MCF 10A (cell line): Measurements from ENCODE around the gene HLA-E. TPM values are rescaled to one million over a fixed set of nuclear protein-coding genes. Genes with fewer than 3 reads are reported as not detected.

ENCODE experiments used
- BruUV-seq: library from RNA; stranded (reverse); fragments of 400-500 nt; replicated peaks from 2 replicates; lab custom pipeline; 2021; lab: Mats Ljungman, UMichigan
- CTCF ChIA-PET: fragments of 300-600 bp; sonication (Branson Sonifier 250); formaldehyde crosslinking; extraction: SDS; loops from one replicate; lab custom pipeline; 2021; ENCODE audit warnings: antibody characterized with exemption, inconsistent platforms; lab: Yijun Ruan, JAX
- POLR2A ChIA-PET: fragments of 300-600, 350-650 bp; sonication (Branson Sonifier 250); formaldehyde crosslinking; extraction: SDS; loops from one replicate; lab custom pipeline; 2020; ENCODE audit warnings: antibody characterized with exemption, inconsistent platforms; lab: Yijun Ruan, JAX
- DNase-seq: peaks from one replicate; pipeline ENCODE4 v3.0.0-alpha.2; 2018; ENCODE audit not compliant: unreplicated experiment
- H3K27ac Mint-ChIP-seq: one replicate; pipeline ENCODE4 v1.8.0; 2022; ENCODE audit warnings: mild to moderate bottlenecking, low read depth, mixed read lengths; ENCODE audit not compliant: unreplicated experiment
- H3K27me3 Mint-ChIP-seq: one replicate; pipeline ENCODE4 v1.8.0; 2022; ENCODE audit warnings: mixed read lengths; ENCODE audit not compliant: insufficient read depth, unreplicated experiment
- H3K36me3 Mint-ChIP-seq: one replicate; pipeline ENCODE4 v1.8.0; 2022; ENCODE audit warnings: mild to moderate bottlenecking, moderate library complexity, mixed read lengths; ENCODE audit not compliant: insufficient read depth, unreplicated experiment
- H3K4me1 Mint-ChIP-seq: one replicate; pipeline ENCODE4 v1.8.0; 2022; ENCODE audit warnings: mixed read lengths; ENCODE audit not compliant: insufficient read depth, unreplicated experiment
- H3K4me3 Mint-ChIP-seq: one replicate; pipeline ENCODE4 v1.8.0; 2022; ENCODE audit warnings: mild to moderate bottlenecking, moderate library complexity, mixed read lengths; ENCODE audit not compliant: unreplicated experiment
- H3K9me3 Mint-ChIP-seq: one replicate; pipeline ENCODE4 v1.8.0; 2022; ENCODE audit warnings: mixed read lengths; ENCODE audit not compliant: unreplicated experiment
- CTCF ChIP-seq: fragments of 200-600 bp; IDR thresholded peaks from one replicate; pipeline ENCODE4 v1.8.0; 2022; ENCODE audit warnings: antibody characterized with exemption, mild to moderate bottlenecking; ENCODE audit not compliant: unreplicated experiment
- intact Hi-C: fragments of 100-400 bp; cut with micrococcal nuclease; formaldehyde crosslinking; loops from 2 replicates; pipeline ENCODE4 v1.14.1; 2022
- total RNA-seq: library from RNA; stranded (reverse); gene quantifications from 2 replicates; pipeline ENCODE4 v1.2.3, GENCODE V29; 2022

Gene HLA-E
- total RNA-seq, 1 experiment from 2014 or later, result 83.6 TPM

- ChIA-PET POLR2A (interaction anchor here (0.7 to 1.6 kb wide), 6 partner anchors 11 to 44 kb away, joined by 3 to 6 read pairs (median 4); no protein-coding TSS in a partner anchor), CTCF (interaction anchor here (0.6 to 5.0 kb wide), 7 partner anchors 8 to 424 kb away, joined by 3 to 115 read pairs (median 5); no protein-coding TSS in a partner anchor)
- H3K4me3 Mint-ChIP-seq, result no peak overlapping the region
- H3K36me3 Mint-ChIP-seq, result no peaks in the 10 kb centered on the region
- TF ChIP-seq CTCF, result no peak
- DNase-seq, result no peak
- no peaks in the 10 kb centered on the region for H3K4me1 Mint-ChIP-seq
- H3K27me3 Mint-ChIP-seq, result no peaks in the 10 kb centered on the region
- BruUV-seq, result no TSS peak
- intact Hi-C loops, result no loop called here
- peaks cover 3% of the 10 kb centered on the region for H3K9me3 Mint-ChIP-seq
- no peak overlapping the region for H3K27ac Mint-ChIP-seq
Measured at GRCh38 chr6:30530014-30530413, 40.7 kb downstream of the HLA-E start.

GRCh38 chr6:30533460-30534294 lies 44.4 kb downstream of the HLA-E start:
- ChIA-PET CTCF (interaction anchor here (0.7 to 5.0 kb wide), 8 partner anchors 9 to 342 kb away, joined by 4 to 115 read pairs (median 16); no protein-coding TSS in a partner anchor), POLR2A (interaction anchor here (1.4 kb wide), 1 partner anchor 22 kb away, joined by 5 read pairs; no protein-coding TSS in a partner anchor)
- BruUV-seq, result no TSS peak
- Mint-ChIP-seq H3K27me3 (no peaks in the 10 kb centered on the region), H3K4me3 (no peak overlapping the region), H3K27ac (no peak overlapping the region), H3K4me1 (no peaks in the 10 kb centered on the region), H3K36me3 (no peaks in the 10 kb centered on the region), H3K9me3 (no peaks in the 10 kb centered on the region)
- intact Hi-C loops, result no loop called here
- TF ChIP-seq CTCF, result no peak
- no peak for DNase-seq

GRCh38 chr6:30537931-30538330 lies 48.6 kb downstream of the HLA-E start:
- Mint-ChIP-seq H3K4me3 (no peak overlapping the region), H3K36me3 (peaks cover 7% of the 10 kb centered on the region), H3K27ac (no peak overlapping the region), H3K4me1 (peaks cover 12% of the 10 kb centered on the region), H3K9me3 (no peaks in the 10 kb centered on the region), H3K27me3 (no peaks in the 10 kb centered on the region)
- intact Hi-C loops, result no loop called here
- POLR2A ChIA-PET, result interaction anchor here (0.7 to 1.1 kb wide), 2 partner anchors 14 to 231 kb away, joined by 3 to 4 read pairs; no protein-coding TSS in a partner anchor
- CTCF ChIA-PET, result interaction anchor here (1.0 to 4.9 kb wide), 2 partner anchors 56 to 79 kb away, joined by 3 to 33 read pairs; no protein-coding TSS in a partner anchor
- no peak for TF ChIP-seq CTCF
- no TSS peak for BruUV-seq
- no peak for DNase-seq
